ENCODE measurements around the gene CCDC185. TPM values are rescaled to one million over a fixed set of nuclear protein-coding genes. Genes with fewer than 3 reads are reported as not detected.
A peak's percentile ranks its signal among the peaks of the same experiment; 100 is the strongest.

Gene CCDC185
- polyA plus RNA-seq (2011; rRNA removed) = not detected in 2 replicates
- polyA minus RNA-seq (2011; rRNA and poly(A)+ RNA removed) = not detected in 2 replicates

DNA sequence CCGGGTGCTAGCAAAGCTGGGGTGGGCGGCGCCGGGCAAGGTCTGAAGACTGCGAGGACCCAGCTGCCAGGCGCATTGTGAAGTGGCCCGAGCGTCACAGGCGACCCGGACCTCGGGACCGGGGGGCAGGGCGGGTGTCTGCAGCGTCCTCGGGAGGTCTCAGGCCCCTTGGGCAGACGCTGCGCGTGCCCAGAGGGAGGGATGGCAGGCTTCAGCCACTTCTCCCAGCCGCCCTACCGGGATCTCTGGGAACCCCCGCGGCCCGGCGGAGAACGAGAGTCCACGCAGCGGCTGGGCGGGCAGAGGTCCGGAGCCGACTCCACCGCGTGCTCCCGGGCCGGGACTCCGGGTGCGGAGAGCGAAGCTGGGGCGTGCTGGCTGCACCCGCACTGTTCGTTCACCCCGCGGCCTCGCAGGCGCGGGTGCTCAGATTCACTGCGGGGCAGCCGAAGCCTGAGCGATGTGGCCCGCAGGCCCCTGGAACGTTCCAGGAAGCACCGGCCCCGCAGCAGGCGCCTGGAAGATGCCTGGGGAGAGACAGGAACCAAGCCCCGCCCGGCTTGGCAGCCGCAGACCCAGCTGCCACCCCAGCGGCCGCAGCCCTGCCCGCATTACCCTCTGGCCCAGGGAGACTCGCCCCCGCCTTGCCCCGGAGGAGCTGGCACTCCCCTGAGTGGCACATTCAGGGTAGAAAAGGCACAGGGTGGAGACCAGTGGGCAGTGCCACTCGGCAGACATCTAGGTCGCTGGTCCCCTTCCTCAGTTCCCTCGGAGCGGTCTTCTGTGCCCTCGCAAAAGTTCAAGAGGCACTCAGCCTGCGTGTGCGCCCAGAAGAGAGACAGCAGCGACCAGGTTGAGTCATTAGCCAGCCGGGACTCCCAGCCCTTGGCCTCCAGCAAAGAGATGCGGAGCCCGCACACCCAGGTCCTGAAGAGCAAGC is at the start of gene CCDC185:
CCDC185 (plus strand) TSS at position 141 of the 940 bp plus-strand sequence; CDS start at position 202, 61 bp downstream.
- POLR2A ChIA-PET = no interaction called here
- TF ChIP-seq, protein P1, sequence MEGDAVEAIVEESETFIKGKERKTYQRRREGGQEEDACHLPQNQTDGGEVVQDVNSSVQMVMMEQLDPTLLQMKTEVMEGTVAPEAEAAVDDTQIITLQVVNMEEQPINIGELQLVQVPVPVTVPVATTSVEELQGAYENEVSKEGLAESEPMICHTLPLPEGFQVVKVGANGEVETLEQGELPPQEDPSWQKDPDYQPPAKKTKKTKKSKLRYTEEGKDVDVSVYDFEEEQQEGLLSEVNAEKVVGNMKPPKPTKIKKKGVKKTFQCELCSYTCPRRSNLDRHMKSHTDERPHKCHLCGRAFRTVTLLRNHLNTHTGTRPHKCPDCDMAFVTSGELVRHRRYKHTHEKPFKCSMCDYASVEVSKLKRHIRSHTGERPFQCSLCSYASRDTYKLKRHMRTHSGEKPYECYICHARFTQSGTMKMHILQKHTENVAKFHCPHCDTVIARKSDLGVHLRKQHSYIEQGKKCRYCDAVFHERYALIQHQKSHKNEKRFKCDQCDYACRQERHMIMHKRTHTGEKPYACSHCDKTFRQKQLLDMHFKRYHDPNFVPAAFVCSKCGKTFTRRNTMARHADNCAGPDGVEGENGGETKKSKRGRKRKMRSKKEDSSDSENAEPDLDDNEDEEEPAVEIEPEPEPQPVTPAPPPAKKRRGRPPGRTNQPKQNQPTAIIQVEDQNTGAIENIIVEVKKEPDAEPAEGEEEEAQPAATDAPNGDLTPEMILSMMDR (IDR thresholded peaks at IDR 0.05; ENCODE audit: insufficient read depth, low read depth, low read length) = no peak
- Histone ChIP-seq H3K27me3 (ENCODE audit: control insufficient read depth, insufficient read depth, low read length) (peaks cover 16% of the 10 kb centered on the region), H3K4me3 (ENCODE audit: low read depth, low read length) (peak within 1 kb of the TSS; percentile 26), H3K36me3 (ENCODE audit: control insufficient read depth, insufficient read depth, low read length) (no peaks in the 10 kb centered on the region)
- no peak for DNase-seq (ENCODE audit: low read depth)
- CTCF ChIA-PET = no interaction called here

DNA sequence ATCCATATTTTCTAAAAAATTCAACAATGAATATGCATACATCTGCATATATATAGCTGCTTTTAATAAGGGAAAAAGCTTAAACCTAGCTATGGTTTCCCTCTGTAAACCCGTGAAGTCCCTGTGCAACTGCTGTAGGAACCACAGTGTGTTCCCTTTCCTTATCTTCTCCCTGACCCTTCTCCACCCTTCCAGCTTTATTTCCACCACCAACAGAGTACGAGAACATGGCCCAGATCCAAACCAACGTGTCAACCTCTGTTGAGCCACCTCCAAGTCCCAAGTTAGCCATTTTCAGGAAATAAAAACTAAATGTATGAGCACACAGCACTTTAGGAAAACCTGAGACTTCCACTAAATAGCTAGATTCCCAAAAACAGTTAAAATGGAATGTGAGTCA is 49.5 kb upstream of the CCDC185 start:
- Histone ChIP-seq H3K36me3 (ENCODE audit: control insufficient read depth, insufficient read depth, low read length) (no peaks in the 10 kb centered on the region), H3K4me3 (ENCODE audit: low read depth, low read length) (no peak overlapping the region), H3K27me3 (ENCODE audit: control insufficient read depth, insufficient read depth, low read length) (no peaks in the 10 kb centered on the region; the same call in 1 of the 2 replicates)
- no peak for DNase-seq (ENCODE audit: low read depth)
- ChIA-PET POLR2A (no interaction called here), CTCF (no interaction called here)
- TF ChIP-seq, protein P1 (IDR thresholded peaks at IDR 0.05; ENCODE audit: insufficient read depth, low read depth, low read length) = no peak

DNA sequence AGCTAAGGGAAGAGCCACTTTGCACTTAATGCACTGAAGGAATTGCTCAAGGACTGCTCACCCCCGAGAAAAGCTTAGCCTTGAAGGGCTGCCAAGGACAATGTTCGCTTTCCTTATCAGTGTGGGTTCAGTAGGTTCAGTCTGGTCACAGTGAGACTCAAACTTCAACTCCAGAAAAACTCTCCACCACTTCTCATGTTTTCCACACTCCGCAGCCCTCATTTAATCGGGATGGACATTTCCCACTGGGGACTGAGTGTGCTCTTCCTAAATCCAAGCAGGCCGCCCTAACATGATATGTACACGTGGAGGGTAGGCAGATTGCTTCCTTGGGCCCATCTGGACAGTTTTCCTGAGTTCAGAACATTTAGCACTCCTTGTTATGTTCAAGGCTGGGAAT is 48.7 kb upstream of the CCDC185 start:
- POLR2A ChIA-PET = no interaction called here
- CTCF ChIA-PET = no interaction called here
- TF ChIP-seq, protein P1 (IDR thresholded peaks at IDR 0.05; ENCODE audit: insufficient read depth, low read depth, low read length) = no peak
- H3K27me3 ChIP-seq (ENCODE audit: control insufficient read depth, insufficient read depth, low read length) = no peaks in the 10 kb centered on the region; the same call in 1 of the 2 replicates
- no peak for DNase-seq (ENCODE audit: low read depth)
- H3K4me3 ChIP-seq (ENCODE audit: low read depth, low read length) = no peak overlapping the region
- H3K36me3 ChIP-seq (ENCODE audit: control insufficient read depth, insufficient read depth, low read length) = no peaks in the 10 kb centered on the region

DNA sequence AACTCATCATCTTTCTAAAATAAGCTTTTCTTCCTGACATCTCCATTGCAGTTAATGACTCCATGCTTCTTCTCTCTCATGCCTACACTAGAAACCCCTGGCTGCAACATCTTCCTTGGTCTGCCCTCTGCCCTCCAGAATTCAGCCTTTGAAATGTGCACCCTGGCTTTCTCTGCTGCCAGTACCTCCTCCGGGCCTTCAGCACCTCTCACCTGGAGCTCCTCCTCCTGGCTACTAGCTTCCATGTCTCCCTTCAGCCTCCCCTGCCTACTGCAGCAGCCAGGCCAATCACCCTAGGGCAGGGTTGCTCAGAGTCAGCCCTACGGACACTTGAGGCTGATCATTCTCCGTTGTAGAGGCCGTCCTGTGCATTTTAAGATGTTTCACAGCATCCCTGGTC is 47.5 kb upstream of the CCDC185 start:
- ChIA-PET CTCF (no interaction called here), POLR2A (no interaction called here)
- TF ChIP-seq, protein P1 (IDR thresholded peaks at IDR 0.05; ENCODE audit: insufficient read depth, low read depth, low read length) = no peak
- no peak overlapping the region for H3K4me3 ChIP-seq (ENCODE audit: low read depth, low read length)
- H3K36me3 ChIP-seq (ENCODE audit: control insufficient read depth, insufficient read depth, low read length) = no peaks in the 10 kb centered on the region
- no peak for DNase-seq (ENCODE audit: low read depth)
- H3K27me3 ChIP-seq (ENCODE audit: control insufficient read depth, insufficient read depth, low read length) = no peaks in the 10 kb centered on the region; the same call in 1 of the 2 replicates

DNA sequence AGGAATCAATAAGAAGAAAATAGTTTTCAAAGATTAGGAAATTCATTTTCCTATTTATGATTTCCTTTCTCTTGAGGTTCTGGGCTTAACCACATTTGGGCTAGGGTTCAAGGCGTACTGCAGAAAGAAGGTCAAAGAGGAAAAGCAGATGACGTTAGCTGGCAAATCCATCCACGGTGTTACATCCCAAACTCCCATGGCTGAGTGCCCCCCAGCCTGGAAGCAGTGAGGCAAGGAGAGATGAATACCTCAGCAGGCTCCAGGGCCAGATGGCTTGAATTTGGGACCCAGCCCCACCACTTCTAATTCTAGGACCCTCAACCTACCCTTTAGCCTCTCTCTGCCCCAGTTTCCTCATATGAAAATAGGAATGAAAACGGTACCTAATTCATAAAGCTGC is 46.9 kb upstream of the CCDC185 start:
- TF ChIP-seq, protein P1 (IDR thresholded peaks at IDR 0.05; ENCODE audit: insufficient read depth, low read depth, low read length) = no peak
- no peak for DNase-seq (ENCODE audit: low read depth)
- H3K27me3 ChIP-seq (ENCODE audit: control insufficient read depth, insufficient read depth, low read length) = no peaks in the 10 kb centered on the region
- H3K36me3 ChIP-seq (ENCODE audit: control insufficient read depth, insufficient read depth, low read length) = no peaks in the 10 kb centered on the region
- H3K4me3 ChIP-seq (ENCODE audit: low read depth, low read length) = no peak overlapping the region
- POLR2A ChIA-PET = no interaction called here
- CTCF ChIA-PET = no interaction called here

Data from BJ (cell line).